T-cell (primary cell): ENCODE measurements around the gene RAB9A. TPM values are rescaled to one million over a fixed set of nuclear protein-coding genes. Genes with fewer than 3 reads are reported as not detected.
A peak's percentile ranks its signal among the peaks of the same experiment; 100 is the strongest.

Experiments used
- ATAC-seq, 4 experiments: fragments of 200-7000 bp in 3 of 4; fragments of 150-1000 bp in 1 of 4; cut with Tn5 transposase; replicated peaks in 1 of 4; 1 replicate in 3 of 4; 2 replicates in 1 of 4; pipeline ENCODE4 v1.10.0; 2021; ENCODE audit warnings: moderate library complexity in 3 of 4, mild to moderate bottlenecking in 2 of 4, moderate number of reproducible peaks in 1 of 4
- CTCF ChIA-PET, 2 donors: fragments of 300-600 bp; sonication (Branson Sonifier 250); formaldehyde crosslinking; loops; one replicate each; lab custom pipeline; 2022; ENCODE audit warnings: antibody characterized with exemption in 2 of 2; lab: Charles Lee
- POLR2A ChIA-PET, 2 donors: fragments of 300-600 bp; sonication (Branson Sonifier 250); formaldehyde crosslinking; loops; one replicate each; lab custom pipeline; 2022; ENCODE audit warnings: antibody characterized with exemption in 2 of 2; lab: Charles Lee
- DNase-seq, 35 experiments: peaks; one replicate each; pipeline versions ENCODE4 v3.0.0 to v3.0.0-alpha.2; 2013 to 2023
- H3K27ac ChIP-seq: one replicate; pipeline ENCODE4 v1.5.1; 2013; ENCODE audit warnings: low read length
- H3K27me3 ChIP-seq, 2 experiments: replicated peaks in 1 of 2; 1 replicate in 1 of 2; 2 replicates in 1 of 2; pipeline versions ENCODE4 v1.6.1 to v1.7.0; 2013; ENCODE audit warnings: low read length in 1 of 2, mixed read lengths in 1 of 2; ENCODE audit not compliant: control insufficient read depth in 2 of 2, insufficient read depth in 2 of 2; ENCODE audit errors: extremely low read depth in 1 of 2
- H3K36me3 ChIP-seq, 2 donors: 1 replicate in 1 of 2; 2 replicates in 1 of 2; pipeline versions ENCODE4 v1.6.1 to v1.7.0; 2013; ENCODE audit warnings: low read length in 1 of 2; ENCODE audit not compliant: control insufficient read depth in 2 of 2, insufficient read depth in 1 of 2; ENCODE audit errors: extremely low read depth in 1 of 2
- H3K4me1 ChIP-seq, 2 experiments: 1 replicate in 1 of 2; 2 replicates in 1 of 2; pipeline versions ENCODE4 v1.6.1 to v1.7.0; 2013; ENCODE audit warnings: low read length in 2 of 2, mixed read lengths in 1 of 2; ENCODE audit not compliant: insufficient read depth in 2 of 2, control insufficient read depth in 1 of 2; ENCODE audit errors: extremely low read depth in 1 of 2
- H3K4me3 ChIP-seq, 2 donors: 1 replicate in 1 of 2; 2 replicates in 1 of 2; pipeline versions ENCODE4 v1.5.1 to v1.7.0; 2013; ENCODE audit warnings: mild to moderate bottlenecking in 2 of 2, low read length in 1 of 2, moderate library complexity in 1 of 2; ENCODE audit not compliant: control insufficient read depth in 1 of 2; ENCODE audit errors: extremely low read depth in 1 of 2
- H3K9me3 ChIP-seq: 2 replicates; pipeline ENCODE4 v1.7.0; 2013
- H3K27ac Mint-ChIP-seq, 2 donors: one replicate each; pipeline ENCODE4 v1.8.0; 2020 to 2021; ENCODE audit warnings: mild to moderate bottlenecking in 2 of 2, mixed read lengths in 2 of 2
- H3K27me3 Mint-ChIP-seq, 2 donors: one replicate each; pipeline ENCODE4 v1.8.0; 2021 to 2022; ENCODE audit warnings: mixed read lengths in 2 of 2
- H3K36me3 Mint-ChIP-seq: one replicate; pipeline ENCODE4 v1.8.0; 2021; ENCODE audit warnings: mixed read lengths
- H3K4me1 Mint-ChIP-seq, 3 donors: one replicate each; pipeline ENCODE4 v1.8.0; 2020 to 2022; ENCODE audit warnings: mixed read lengths in 3 of 3, mild to moderate bottlenecking in 1 of 3
- H3K4me3 Mint-ChIP-seq, 3 donors: one replicate each; pipeline ENCODE4 v1.8.0; 2020 to 2022; ENCODE audit warnings: mild to moderate bottlenecking in 3 of 3, mixed read lengths in 3 of 3, moderate library complexity in 3 of 3
- H3K9me3 Mint-ChIP-seq, 3 donors: one replicate each; pipeline ENCODE4 v1.8.0; 2020 to 2022; ENCODE audit warnings: mixed read lengths in 3 of 3
- WGBS: methylation state at CpG from one replicate; pipeline ENCODE4 v1.1.5; 2013; ENCODE audit warnings: missing lambda C conversion rate; ENCODE audit not compliant: insufficient coverage; 5-methylcytosine and 5-hydroxymethylcytosine counted together
- total RNA-seq, 35 experiments: library from RNA in 6 of 35; stranded (reverse) in 6 of 35; fragments of 120-200 nt in 1 of 35; gene quantifications; one replicate each; pipeline versions ENCODE4 v1.2.1 to v1.2.4 and lab custom pipeline; 2013 to 2026

Gene RAB9A
- total RNA-seq, 5 donors from 2014 or later (not counting 1 experiment from before 2014, with no cell fraction given) = 12.2 to 27.3 (median 16.4) TPM

DNA sequence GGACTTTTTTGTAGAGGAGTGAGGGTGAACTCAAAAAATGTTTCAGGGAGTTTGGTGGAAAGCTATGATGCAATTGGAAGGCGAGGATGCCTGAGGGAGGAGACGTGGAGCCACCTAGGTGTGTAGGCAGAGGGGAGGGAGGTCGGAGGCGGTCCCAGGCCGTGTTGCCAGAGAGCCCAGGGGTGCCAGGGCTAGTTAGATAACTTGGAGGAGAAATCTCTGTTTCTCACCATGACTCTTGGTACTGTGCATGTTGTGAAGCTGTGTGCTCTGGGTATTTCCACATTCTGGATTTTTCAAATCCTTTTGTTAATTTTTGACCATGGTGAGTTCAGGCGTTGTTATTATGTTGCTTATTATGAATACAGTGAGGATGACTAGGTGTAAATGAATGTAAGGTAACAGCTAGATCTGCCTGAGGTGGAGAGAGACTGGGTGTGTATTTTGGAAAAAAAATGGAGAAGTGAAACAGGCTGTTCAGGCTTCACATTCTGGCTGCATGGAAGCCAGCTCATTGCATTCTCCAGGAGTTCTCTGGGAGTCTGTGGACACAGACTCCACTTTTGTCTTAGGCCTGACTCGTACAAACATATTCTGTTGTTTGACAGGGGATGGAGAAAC, 4.5 kb downstream of the RAB9A start:
- H3K27ac Mint-ChIP-seq = peak overlapping the region; percentile 7 to 58
- WGBS = 80% methylated on average over 2 of the region's 7 CpGs
- ATAC-seq (no peak), DNase-seq (no peak)
- ChIA-PET CTCF (interaction anchor here (1.2 to 1.3 kb wide), 2 partner anchors 43 to 186 kb away, joined by 3 to 5 read pairs; no protein-coding TSS in a partner anchor), POLR2A (interaction anchor here in 1 of 2 donors (0.6 kb wide), 1 partner anchor 335 kb away, joined by 5 read pairs; no protein-coding TSS in a partner anchor)
- no peak overlapping the region for H3K4me3 ChIP-seq
- no peak overlapping the region for H3K27ac ChIP-seq
- H3K4me3 Mint-ChIP-seq = peak overlapping the region in 2 of 3 donors; percentile 2 to 52
- no peaks in the 10 kb centered on the region for H3K36me3 ChIP-seq
- H3K9me3 ChIP-seq = no peaks in the 10 kb centered on the region
- H3K36me3 Mint-ChIP-seq = peaks cover 12% of the 10 kb centered on the region
- H3K27me3 Mint-ChIP-seq = peaks cover 0 to 16% of the 10 kb centered on the region in 2 donors
- peaks cover 51 to 78% (median 77%) of the 10 kb centered on the region in 3 donors for H3K4me1 Mint-ChIP-seq
- peaks cover 5 to 35% of the 10 kb centered on the region in 2 experiments for H3K4me1 ChIP-seq
- H3K9me3 Mint-ChIP-seq = no peaks in the 10 kb centered on the region
- no peaks in the 10 kb centered on the region for H3K27me3 ChIP-seq

DNA sequence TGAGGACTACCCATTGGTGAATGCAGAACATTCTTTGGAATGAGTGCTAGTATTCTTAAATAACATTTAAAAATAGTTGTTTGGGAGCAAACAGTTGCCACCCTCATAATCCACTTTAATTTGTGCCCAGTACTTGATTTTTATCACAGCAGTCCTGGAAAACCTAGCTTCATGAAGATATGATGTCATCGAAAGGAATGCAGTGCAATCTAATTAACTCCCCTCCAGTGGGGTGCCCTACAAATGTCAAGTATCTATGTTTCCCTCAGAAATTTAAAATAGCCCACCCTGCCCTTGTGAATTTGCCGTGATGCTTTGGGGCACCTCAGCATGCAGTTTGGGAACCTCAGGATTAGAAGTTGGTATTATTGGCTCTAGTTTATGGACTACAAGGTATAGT, 5.4 kb downstream of the RAB9A start:
- POLR2A ChIA-PET = no interaction called here
- Histone ChIP-seq H3K4me3 (no peak overlapping the region), H3K4me1 (peaks cover 4 to 35% of the 10 kb centered on the region in 2 experiments), H3K9me3 (no peaks in the 10 kb centered on the region), H3K27me3 (no peaks in the 10 kb centered on the region), H3K27ac (peak overlapping the region; percentile 18), H3K36me3 (no peaks in the 10 kb centered on the region)
- no peaks in the 10 kb centered on the region for H3K9me3 Mint-ChIP-seq
- peaks cover 52 to 83% (median 77%) of the 10 kb centered on the region in 3 donors for H3K4me1 Mint-ChIP-seq
- H3K27me3 Mint-ChIP-seq = peaks cover 0 to 17% of the 10 kb centered on the region in 2 donors
- CTCF ChIA-PET = interaction anchor here (0.6 to 1.3 kb wide), 2 partner anchors 42 to 668 kb away, joined by 3 to 5 read pairs; no protein-coding TSS in a partner anchor
- DNase-seq (no peak), ATAC-seq (no peak)
- WGBS = no CpG with 5 or more reads among the region's 2 CpGs
- H3K4me3 Mint-ChIP-seq = no peak overlapping the region
- peaks cover 12% of the 10 kb centered on the region for H3K36me3 Mint-ChIP-seq
- no peak overlapping the region for H3K27ac Mint-ChIP-seq

DNA sequence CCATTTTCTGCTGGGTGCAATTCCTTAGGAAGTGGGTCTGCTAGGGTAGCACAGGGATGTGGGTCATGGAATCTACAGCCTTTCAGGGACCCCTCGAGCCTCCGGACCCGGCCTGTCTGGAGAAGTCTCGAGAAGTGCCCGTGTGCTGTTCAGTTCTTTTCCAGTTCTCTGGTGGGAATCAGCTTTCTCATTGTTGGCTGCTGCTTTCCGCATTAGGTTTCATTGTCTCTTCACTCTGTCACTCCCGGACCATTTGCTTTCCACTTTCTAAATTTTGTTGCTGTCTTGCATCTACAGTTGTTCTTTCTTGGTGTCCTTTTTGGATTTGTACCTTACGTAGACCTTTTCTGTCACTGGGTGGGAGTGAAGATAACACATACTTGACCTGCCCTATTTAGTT, 6.1 kb downstream of the RAB9A start:
- peak overlapping the region in 1 of 2 donors; percentile 25 for H3K27ac Mint-ChIP-seq
- no peak for ATAC-seq
- Histone ChIP-seq H3K36me3 (no peaks in the 10 kb centered on the region), H3K4me3 (no peak overlapping the region), H3K9me3 (no peaks in the 10 kb centered on the region), H3K4me1 (peaks cover 4 to 37% of the 10 kb centered on the region in 2 experiments), H3K27me3 (no peaks in the 10 kb centered on the region), H3K27ac (peak overlapping the region; percentile 18)
- peaks cover 0 to 18% of the 10 kb centered on the region in 2 donors for H3K27me3 Mint-ChIP-seq
- no peak for DNase-seq
- peaks cover 12% of the 10 kb centered on the region for H3K36me3 Mint-ChIP-seq
- H3K4me3 Mint-ChIP-seq = peak overlapping the region in 1 of 3 donors; percentile 0
- ChIA-PET POLR2A (interaction anchor here in 1 of 2 donors (0.6 kb wide), 1 partner anchor 330 kb away, joined by 4 read pairs; no protein-coding TSS in a partner anchor), CTCF (interaction anchor here (0.6 to 1.3 kb wide), 3 partner anchors 42 to 669 kb away, joined by 3 to 5 read pairs (median 3); no protein-coding TSS in a partner anchor)
- H3K9me3 Mint-ChIP-seq = no peaks in the 10 kb centered on the region
- WGBS = 87% methylated on average over 4 of the region's 8 CpGs
- H3K4me1 Mint-ChIP-seq = peaks cover 49 to 85% (median 71%) of the 10 kb centered on the region in 3 donors

DNA sequence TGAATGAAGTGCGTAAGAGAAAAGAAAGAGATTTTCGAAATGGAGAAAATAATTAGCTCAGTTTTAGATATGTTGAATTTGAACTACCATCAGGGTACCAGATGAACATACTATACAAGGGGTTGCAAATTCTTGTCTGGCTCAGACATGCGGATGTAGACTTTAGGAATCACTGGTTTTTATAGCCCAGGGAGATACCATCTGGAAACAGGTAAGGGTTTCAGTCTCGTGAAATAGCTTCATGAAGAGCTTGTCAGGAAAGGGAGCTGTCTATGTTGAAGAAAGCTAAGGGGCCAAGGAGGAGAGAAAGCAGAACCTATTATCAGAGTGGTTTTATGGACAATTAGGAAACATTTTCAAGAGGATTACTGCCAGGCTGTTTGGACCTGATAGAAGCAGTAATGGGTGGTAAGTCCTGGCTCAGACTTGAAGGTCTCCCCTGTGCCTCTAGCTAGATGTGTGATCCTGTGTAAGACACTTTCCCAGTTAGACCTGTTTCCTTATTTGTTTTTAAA, 6.7 kb downstream of the RAB9A start:
- H3K36me3 ChIP-seq = no peaks in the 10 kb centered on the region
- ATAC-seq = no peak
- Mint-ChIP-seq H3K4me3 (no peak overlapping the region), H3K4me1 (peaks cover 42 to 86% (median 68%) of the 10 kb centered on the region in 3 donors), H3K9me3 (no peaks in the 10 kb centered on the region), H3K27me3 (peaks cover 0 to 18% of the 10 kb centered on the region in 2 donors), H3K27ac (peak overlapping the region in 1 of 2 donors; percentile 25), H3K36me3 (peaks cover 12% of the 10 kb centered on the region)
- H3K9me3 ChIP-seq = no peaks in the 10 kb centered on the region
- ChIA-PET POLR2A (interaction anchor here (0.6 to 0.7 kb wide), 3 partner anchors 330 to 596 kb away, joined by 3 to 8 read pairs (median 4); no protein-coding TSS in a partner anchor), CTCF (interaction anchor here (0.6 to 3.7 kb wide), 3 partner anchors 9 to 207 kb away, joined by 3 to 17 read pairs (median 3); no protein-coding TSS in a partner anchor)
- no peak for DNase-seq
- no peaks in the 10 kb centered on the region for H3K27me3 ChIP-seq
- no peak overlapping the region for H3K27ac ChIP-seq
- no peak overlapping the region for H3K4me3 ChIP-seq
- H3K4me1 ChIP-seq = peaks cover 0 to 39% of the 10 kb centered on the region in 2 experiments
- no CpG with 5 or more reads among the region's 4 CpGs for WGBS

DNA sequence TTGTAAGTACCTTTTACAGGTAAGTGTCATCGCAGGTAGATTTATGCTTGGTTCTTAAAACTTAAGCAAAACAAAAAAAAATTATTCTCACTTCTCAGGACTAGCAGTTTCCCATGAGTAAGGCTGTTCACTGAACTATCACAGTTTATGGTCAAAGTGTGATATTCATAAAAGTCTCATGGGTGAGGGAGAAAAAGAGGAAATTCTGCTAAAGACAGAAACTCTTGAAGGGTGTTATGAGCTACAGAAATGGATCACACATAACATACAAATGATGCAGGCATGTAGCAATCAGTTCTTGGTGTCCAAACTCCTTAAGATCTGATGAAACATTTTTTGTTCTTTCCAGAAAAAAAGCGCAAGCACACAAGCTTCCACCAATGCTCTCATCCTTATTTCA, 8.5 kb downstream of the RAB9A start:
- H3K4me3 Mint-ChIP-seq = no peak overlapping the region
- H3K4me1 Mint-ChIP-seq = peaks cover 43 to 90% (median 69%) of the 10 kb centered on the region in 3 donors
- Histone ChIP-seq H3K4me3 (no peak overlapping the region), H3K27me3 (no peaks in the 10 kb centered on the region), H3K9me3 (no peaks in the 10 kb centered on the region), H3K36me3 (peaks cover 0 to 1% of the 10 kb centered on the region in 2 donors), H3K27ac (no peak overlapping the region), H3K4me1 (peaks cover 0 to 35% of the 10 kb centered on the region in 2 experiments)
- WGBS = no CpG with 5 or more reads among the region's 2 CpGs
- H3K27ac Mint-ChIP-seq = peak overlapping the region in 1 of 2 donors; percentile 73
- ChIA-PET POLR2A (interaction anchor here in 1 of 2 donors (0.6 to 0.8 kb wide), 4 partner anchors 9 to 109 kb away, joined by 3 to 4 read pairs (median 3); partner anchors contain the start of genes OFD1, RAB9A and TRAPPC2), CTCF (interaction anchor here (0.5 to 3.7 kb wide), 3 partner anchors 11 to 301 kb away, joined by 3 to 17 read pairs (median 3); no protein-coding TSS in a partner anchor)
- ATAC-seq (peak in 2 of 4 experiments; percentile 31 to 38), DNase-seq (peak in 1 of 35 experiments; percentile 31)
- H3K36me3 Mint-ChIP-seq = peaks cover 19% of the 10 kb centered on the region
- peaks cover 0 to 18% of the 10 kb centered on the region in 2 donors for H3K27me3 Mint-ChIP-seq
- H3K9me3 Mint-ChIP-seq = no peaks in the 10 kb centered on the region

DNA sequence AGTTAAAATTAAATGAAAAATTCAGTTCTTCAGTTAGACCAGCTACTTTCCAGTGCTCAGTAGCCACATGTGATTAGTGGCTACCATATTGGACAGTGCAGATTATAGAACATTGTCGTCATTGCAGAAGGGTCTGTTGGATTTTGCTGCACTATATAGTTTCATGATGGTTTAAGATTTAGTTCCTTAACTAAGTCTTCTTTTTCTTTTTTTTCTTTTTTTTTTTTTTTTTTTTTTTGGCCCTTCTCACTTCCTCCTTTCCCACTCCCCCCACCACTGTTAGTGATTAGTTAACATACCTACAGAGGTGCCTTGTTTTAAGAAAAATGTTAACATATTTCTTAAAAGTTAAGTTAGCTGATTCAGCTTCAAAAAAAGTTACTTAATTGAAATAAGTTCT, 9.0 kb downstream of the RAB9A start:
- ChIA-PET POLR2A (interaction anchor here in 1 of 2 donors (0.7 kb wide), 2 partner anchors 9 to 36 kb away, joined by 3 read pairs; partner anchors contain the start of genes OFD1, RAB9A and TRAPPC2), CTCF (interaction anchor here (0.5 to 3.7 kb wide), 3 partner anchors 11 to 300 kb away, joined by 3 to 17 read pairs (median 3); no protein-coding TSS in a partner anchor)
- Histone ChIP-seq H3K9me3 (no peaks in the 10 kb centered on the region), H3K27me3 (no peaks in the 10 kb centered on the region), H3K4me3 (no peak overlapping the region), H3K4me1 (peaks cover 0 to 36% of the 10 kb centered on the region in 2 experiments), H3K27ac (no peak overlapping the region), H3K36me3 (peaks cover 0 to 2% of the 10 kb centered on the region in 2 donors)
- no peak overlapping the region for H3K27ac Mint-ChIP-seq
- peaks cover 19% of the 10 kb centered on the region for H3K36me3 Mint-ChIP-seq
- no peak overlapping the region for H3K4me3 Mint-ChIP-seq
- H3K9me3 Mint-ChIP-seq = no peaks in the 10 kb centered on the region
- H3K4me1 Mint-ChIP-seq = peaks cover 39 to 90% (median 68%) of the 10 kb centered on the region in 3 donors
- no CpG with 5 or more reads among the region's 1 CpG for WGBS
- peaks cover 0 to 13% of the 10 kb centered on the region in 2 donors for H3K27me3 Mint-ChIP-seq
- ATAC-seq (no peak), DNase-seq (no peak)
